ENCODE results near the gene ADSS1.

DNA sequence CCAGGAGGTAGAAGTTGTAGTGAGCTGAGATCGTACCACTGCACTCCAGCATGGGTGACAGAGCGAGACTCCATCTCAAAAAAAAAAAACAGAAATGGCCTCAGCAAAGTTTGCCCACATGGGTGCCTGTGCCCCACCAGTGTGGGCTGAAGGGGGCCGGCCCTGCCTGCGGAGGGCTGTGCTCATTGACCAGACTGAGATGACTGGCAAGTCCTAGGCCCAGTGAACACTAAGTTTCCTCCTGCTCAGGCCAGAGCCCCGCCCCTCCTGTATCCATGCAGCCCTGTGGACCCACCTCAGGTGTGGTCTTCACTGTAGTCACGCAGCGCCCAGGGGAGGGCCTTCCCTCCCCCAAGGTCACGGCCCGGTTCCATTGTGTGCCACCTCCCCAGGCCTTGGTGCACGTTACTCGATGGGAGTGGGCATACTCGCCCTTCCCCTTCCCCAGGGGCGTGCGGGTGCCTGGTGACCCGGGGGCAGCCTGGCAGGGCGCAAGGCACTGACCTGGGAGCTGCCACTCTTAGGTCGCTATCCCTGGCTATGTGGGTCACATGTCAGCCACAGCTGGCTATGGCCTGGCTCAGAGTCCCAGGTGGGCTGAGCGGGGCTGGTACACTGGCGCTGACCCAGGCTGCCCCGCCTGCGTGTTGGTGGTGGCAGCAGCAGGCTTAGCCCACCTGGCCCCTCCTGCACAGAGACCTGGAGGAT, 18.5 kb upstream of the ADSS1 start:
- TF ChIP-seq CTCF (IDR thresholded peaks at IDR 0.05; ENCODE audit: low read depth, low read length, missing input control) (no peak), TAF1 (conservative IDR thresholded peaks at IDR 0.05) (no peak), JUND (IDR thresholded peaks at IDR 0.05) (no peak), GABPA (IDR thresholded peaks at IDR 0.05 in 1 of 2, conservative IDR thresholded peaks at IDR 0.05 in 1 of 2) (no peak), YY1 (IDR thresholded peaks at IDR 0.05) (no peak), REST (IDR thresholded peaks at IDR 0.05) (no peak), SP1 (IDR thresholded peaks at IDR 0.05) (no peak)
- TF ChIP-seq, protein P1, sequence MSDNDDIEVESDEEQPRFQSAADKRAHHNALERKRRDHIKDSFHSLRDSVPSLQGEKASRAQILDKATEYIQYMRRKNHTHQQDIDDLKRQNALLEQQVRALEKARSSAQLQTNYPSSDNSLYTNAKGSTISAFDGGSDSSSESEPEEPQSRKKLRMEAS (IDR thresholded peaks at IDR 0.05) = no peak
- TF ChIP-seq, protein P2, sequence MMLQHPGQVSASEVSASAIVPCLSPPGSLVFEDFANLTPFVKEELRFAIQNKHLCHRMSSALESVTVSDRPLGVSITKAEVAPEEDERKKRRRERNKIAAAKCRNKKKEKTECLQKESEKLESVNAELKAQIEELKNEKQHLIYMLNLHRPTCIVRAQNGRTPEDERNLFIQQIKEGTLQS (IDR thresholded peaks at IDR 0.05) = no peak
- TF ChIP-seq, protein P3, sequence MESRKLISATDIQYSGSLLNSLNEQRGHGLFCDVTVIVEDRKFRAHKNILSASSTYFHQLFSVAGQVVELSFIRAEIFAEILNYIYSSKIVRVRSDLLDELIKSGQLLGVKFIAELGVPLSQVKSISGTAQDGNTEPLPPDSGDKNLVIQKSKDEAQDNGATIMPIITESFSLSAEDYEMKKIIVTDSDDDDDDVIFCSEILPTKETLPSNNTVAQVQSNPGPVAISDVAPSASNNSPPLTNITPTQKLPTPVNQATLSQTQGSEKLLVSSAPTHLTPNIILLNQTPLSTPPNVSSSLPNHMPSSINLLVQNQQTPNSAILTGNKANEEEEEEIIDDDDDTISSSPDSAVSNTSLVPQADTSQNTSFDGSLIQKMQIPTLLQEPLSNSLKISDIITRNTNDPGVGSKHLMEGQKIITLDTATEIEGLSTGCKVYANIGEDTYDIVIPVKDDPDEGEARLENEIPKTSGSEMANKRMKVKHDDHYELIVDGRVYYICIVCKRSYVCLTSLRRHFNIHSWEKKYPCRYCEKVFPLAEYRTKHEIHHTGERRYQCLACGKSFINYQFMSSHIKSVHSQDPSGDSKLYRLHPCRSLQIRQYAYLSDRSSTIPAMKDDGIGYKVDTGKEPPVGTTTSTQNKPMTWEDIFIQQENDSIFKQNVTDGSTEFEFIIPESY (IDR thresholded peaks at IDR 0.05) = no peak
